Measurements from ENCODE around the gene ERG.

ERG gene

DNA sequence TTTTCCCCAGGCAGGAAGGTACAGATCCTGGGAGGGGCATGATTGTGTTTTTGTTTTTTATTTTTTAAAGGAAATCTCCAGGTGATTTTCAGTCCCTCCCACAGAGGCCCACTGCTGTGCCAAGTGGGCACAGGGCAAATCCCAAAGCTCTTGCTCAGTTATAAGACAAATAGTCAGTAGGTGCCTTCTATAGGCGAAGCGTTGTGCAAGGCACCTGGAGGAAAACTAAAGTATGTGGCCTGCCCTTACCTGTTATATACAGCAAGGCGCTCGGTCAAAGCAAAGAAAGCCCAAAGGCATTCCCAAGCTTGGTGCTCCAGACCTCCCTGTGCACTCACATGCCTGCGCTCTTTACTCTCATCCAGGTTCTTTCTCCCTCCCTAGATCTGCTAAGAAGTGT is 160.5 kb downstream of the ERG start:
- Histone ChIP-seq H3K9me3 (no peaks in the 10 kb centered on the region), H3K27ac (no peak overlapping the region), H3K27me3 (no peaks in the 10 kb centered on the region), H3K4me3 (no peak overlapping the region), H3K4me1 (peaks cover 0 to 30% (median 14%) of the 10 kb centered on the region in 4 donors), H3K36me3 (no peaks in the 10 kb centered on the region)
- TF ChIP-seq, protein P1, sequence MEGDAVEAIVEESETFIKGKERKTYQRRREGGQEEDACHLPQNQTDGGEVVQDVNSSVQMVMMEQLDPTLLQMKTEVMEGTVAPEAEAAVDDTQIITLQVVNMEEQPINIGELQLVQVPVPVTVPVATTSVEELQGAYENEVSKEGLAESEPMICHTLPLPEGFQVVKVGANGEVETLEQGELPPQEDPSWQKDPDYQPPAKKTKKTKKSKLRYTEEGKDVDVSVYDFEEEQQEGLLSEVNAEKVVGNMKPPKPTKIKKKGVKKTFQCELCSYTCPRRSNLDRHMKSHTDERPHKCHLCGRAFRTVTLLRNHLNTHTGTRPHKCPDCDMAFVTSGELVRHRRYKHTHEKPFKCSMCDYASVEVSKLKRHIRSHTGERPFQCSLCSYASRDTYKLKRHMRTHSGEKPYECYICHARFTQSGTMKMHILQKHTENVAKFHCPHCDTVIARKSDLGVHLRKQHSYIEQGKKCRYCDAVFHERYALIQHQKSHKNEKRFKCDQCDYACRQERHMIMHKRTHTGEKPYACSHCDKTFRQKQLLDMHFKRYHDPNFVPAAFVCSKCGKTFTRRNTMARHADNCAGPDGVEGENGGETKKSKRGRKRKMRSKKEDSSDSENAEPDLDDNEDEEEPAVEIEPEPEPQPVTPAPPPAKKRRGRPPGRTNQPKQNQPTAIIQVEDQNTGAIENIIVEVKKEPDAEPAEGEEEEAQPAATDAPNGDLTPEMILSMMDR (IDR thresholded peaks at IDR 0.05) = no peak
- peak in 1 of 2 donors; percentile 21 for DNase-seq
- intact Hi-C loops (cut with DNase I; ENCODE audit: low total_unique reads) = no loop called here

DNA sequence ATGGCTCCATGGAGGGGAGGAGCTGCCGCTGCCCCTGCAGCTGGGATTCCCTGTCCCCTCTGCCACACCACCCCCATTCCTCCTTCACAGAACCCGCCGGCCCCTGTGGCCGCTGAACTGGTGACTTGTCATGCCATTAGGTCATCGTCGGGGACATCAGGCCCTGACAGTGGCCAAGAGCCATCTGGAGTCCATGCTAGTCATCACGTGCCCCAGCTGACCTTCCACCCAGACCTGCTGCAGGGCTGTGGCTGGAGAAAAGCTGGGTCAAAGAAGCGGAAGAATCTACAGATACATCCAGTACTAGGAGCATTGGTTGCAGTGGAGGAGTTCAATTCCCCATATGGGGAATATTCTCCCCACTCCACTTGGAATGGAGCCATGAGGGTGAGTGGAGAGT is 163.4 kb downstream of the ERG start:
- intact Hi-C loops (cut with DNase I; ENCODE audit: low total_unique reads) = no loop called here
- H3K4me1 ChIP-seq = peaks cover 0 to 11% (median 4%) of the 10 kb centered on the region in 4 donors
- H3K36me3 ChIP-seq = no peaks in the 10 kb centered on the region
- H3K27ac ChIP-seq = no peak overlapping the region
- no peaks in the 10 kb centered on the region for H3K27me3 ChIP-seq
- H3K4me3 ChIP-seq = no peak overlapping the region
- TF ChIP-seq, protein P1 (IDR thresholded peaks at IDR 0.05) = no peak
- H3K9me3 ChIP-seq = no peaks in the 10 kb centered on the region
- DNase-seq = peak in 1 of 2 donors; percentile 62

DNA sequence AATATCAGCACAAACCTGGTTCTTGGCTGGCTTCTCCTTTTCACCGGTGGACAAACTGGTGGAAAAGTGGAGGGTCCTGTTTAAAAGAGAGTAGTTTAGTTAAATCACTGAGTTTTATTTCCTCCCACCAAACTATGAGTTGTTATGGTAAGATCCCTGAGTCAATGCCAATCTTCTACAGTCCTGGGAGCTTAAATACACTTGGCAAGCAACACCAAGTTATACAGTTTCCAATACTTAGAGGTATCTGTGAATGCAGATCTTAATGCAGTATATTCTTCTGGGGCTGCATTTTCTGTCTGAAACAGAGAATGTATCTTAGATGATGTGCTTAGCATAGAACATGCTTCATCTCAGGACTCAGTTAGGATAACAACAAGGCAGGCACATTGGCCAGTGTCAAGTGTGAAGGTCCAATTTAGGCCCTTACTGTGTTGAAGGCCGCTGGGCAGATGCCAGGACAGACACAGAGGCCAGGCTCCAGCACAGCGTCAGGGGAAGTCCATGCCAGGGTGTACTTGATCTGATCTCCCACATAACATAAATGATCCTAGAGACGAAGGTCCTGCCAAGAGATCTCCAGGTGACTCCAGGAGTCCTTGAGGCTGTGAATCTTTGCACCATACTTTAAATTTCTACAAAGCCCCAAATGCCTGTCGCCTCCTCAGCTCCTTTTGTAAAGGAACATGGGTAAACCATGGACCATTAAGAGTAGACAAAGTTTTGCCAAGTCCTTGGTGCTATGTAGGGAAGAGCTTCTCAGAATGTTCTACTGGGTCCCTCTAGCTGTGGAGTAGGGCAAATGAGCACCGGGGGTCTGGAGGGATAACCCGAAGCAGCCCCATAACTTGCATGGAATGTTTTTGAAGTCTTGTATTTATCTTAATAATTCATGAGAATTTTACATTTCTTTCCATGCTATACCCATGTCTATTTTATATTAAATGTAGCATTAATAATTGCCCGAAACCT is 164.7 kb downstream of the ERG start:
- TF ChIP-seq, protein P1 (IDR thresholded peaks at IDR 0.05) = no peak
- Histone ChIP-seq H3K27me3 (no peaks in the 10 kb centered on the region), H3K4me1 (peaks cover 0 to 11% (median 4%) of the 10 kb centered on the region in 4 donors), H3K4me3 (no peak overlapping the region), H3K36me3 (no peaks in the 10 kb centered on the region), H3K27ac (no peak overlapping the region), H3K9me3 (no peaks in the 10 kb centered on the region)
- DNase-seq = peak in 1 of 2 donors; percentile 60
- intact Hi-C loops (cut with DNase I; ENCODE audit: low total_unique reads) = no loop called here

DNA sequence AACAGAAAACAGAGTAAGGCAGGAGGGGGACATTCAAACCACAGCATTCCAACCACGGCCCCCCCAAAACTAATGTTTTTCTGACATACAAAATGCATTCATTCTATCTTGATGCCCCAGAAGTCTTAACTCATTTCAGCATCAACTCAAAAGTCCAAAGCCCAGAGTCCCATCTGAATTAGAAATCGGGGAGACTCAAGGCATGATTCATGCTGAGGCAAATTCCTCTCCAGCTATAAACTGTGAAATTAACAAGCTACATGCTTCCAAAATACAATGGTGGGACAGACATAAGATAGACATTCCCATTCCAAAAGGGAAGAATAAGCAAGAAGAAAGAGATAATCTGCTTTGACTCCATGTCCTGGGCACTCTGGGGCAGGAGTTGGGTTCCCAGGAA is 167.6 kb downstream of the ERG start:
- no peak overlapping the region for H3K27ac ChIP-seq
- DNase-seq = no peak
- TF ChIP-seq, protein P1 (IDR thresholded peaks at IDR 0.05) = no peak
- intact Hi-C loops (cut with DNase I; ENCODE audit: low total_unique reads) = no loop called here
- no peaks in the 10 kb centered on the region for H3K9me3 ChIP-seq
- H3K36me3 ChIP-seq = no peaks in the 10 kb centered on the region
- no peak overlapping the region for H3K4me3 ChIP-seq
- H3K27me3 ChIP-seq = no peaks in the 10 kb centered on the region
- peaks cover 0 to 16% (median 4%) of the 10 kb centered on the region in 4 donors for H3K4me1 ChIP-seq

Measured in tibial artery (tissue), 4 donors.